ENCODE data around the gene EPS15.
"Not testable (repeated sequence)": the region's sequence is repeated elsewhere in the genome, so short reads cannot be mapped to it uniquely, and the experiment has no call there.

Gene EPS15

GRCh38 chr1:51463561-51463960, 55.5 kb downstream of the EPS15 start:
- no peak for DNase-seq

GRCh38 chr1:51462289-51462688, 56.8 kb downstream of the EPS15 start:
- DNase-seq, result not testable (repeated sequence)

- DNase-seq, result no peak
These were observed 64.5 kb downstream of the EPS15 start for GRCh38 chr1:51454554-51454953.

GRCh38 chr1:51453010-51453409, 66.1 kb downstream of the EPS15 start:
- DNase-seq, result no peak

GRCh38 chr1:51448844-51449454, 70.1 kb downstream of the EPS15 start:
- DNase-seq, result not testable (repeated sequence)

GRCh38 chr1:51445351-51446090, 73.5 kb downstream of the EPS15 start:
- DNase-seq, result no peak

GRCh38 chr1:51444534-51445192, 74.4 kb downstream of the EPS15 start:
- DNase-seq, result peak; percentile 49

GRCh38 chr1:51444096-51444495, 75.0 kb downstream of the EPS15 start:
- DNase-seq, result peak; percentile 36

GRCh38 chr1:51443555-51443954, 75.5 kb downstream of the EPS15 start:
- DNase-seq, result no peak

GRCh38 chr1:51442616-51443015, 76.5 kb downstream of the EPS15 start:
- no peak for DNase-seq

GRCh38 chr1:51442198-51442597, 76.9 kb downstream of the EPS15 start:
- DNase-seq, result no peak

- DNase-seq, result no peak
These were observed 79.2 kb downstream of the EPS15 start for GRCh38 chr1:51439895-51440294.

GRCh38 chr1:51439053-51439452, 80.0 kb downstream of the EPS15 start:
- DNase-seq, result no peak

- not testable (repeated sequence) for DNase-seq
These were observed 81.7 kb downstream of the EPS15 start for GRCh38 chr1:51437391-51437790.

- DNase-seq, result no peak
These were observed 83.2 kb downstream of the EPS15 start for GRCh38 chr1:51435878-51436277.

GRCh38 chr1:51433972-51434510, 85.0 kb downstream of the EPS15 start:
- no peak for DNase-seq

- DNase-seq, result peak; percentile 23
These were observed 85.6 kb downstream of the EPS15 start for GRCh38 chr1:51433269-51433971.

- no peak for DNase-seq
These were observed 86.9 kb downstream of the EPS15 start for GRCh38 chr1:51432146-51432545.

- no peak for DNase-seq
These were observed 91.6 kb downstream of the EPS15 start for GRCh38 chr1:51427438-51427837.

GRCh38 chr1:51425955-51426354, 93.1 kb downstream of the EPS15 start:
- DNase-seq, result no peak

- no peak for DNase-seq
These were observed 93.8 kb downstream of the EPS15 start for GRCh38 chr1:51425273-51425672.

- no peak for DNase-seq
These were observed 95.8 kb downstream of the EPS15 start for GRCh38 chr1:51423073-51423821.

Data from activated CD4-positive, alpha-beta T cell treated with anti-CD3 and anti-CD28 coated beads, Interleukin-2, Interleukin-6, amounts not matched to agents 100 ng/mL and 50 ng/mL, durations not matched to agents 16 hours and 8 hours (primary cell).